ENCODE results near the gene GPC5.

GPC5 gene

GRCh38 chr13:91370501-91370900, 27.9 kb upstream of the GPC5 start:
- no peak for DNase-seq (ENCODE audit: low read depth)
- no peak overlapping the region for H3K4me3 ChIP-seq (ENCODE audit: low read depth, low read length)
- TF ChIP-seq, protein P1, sequence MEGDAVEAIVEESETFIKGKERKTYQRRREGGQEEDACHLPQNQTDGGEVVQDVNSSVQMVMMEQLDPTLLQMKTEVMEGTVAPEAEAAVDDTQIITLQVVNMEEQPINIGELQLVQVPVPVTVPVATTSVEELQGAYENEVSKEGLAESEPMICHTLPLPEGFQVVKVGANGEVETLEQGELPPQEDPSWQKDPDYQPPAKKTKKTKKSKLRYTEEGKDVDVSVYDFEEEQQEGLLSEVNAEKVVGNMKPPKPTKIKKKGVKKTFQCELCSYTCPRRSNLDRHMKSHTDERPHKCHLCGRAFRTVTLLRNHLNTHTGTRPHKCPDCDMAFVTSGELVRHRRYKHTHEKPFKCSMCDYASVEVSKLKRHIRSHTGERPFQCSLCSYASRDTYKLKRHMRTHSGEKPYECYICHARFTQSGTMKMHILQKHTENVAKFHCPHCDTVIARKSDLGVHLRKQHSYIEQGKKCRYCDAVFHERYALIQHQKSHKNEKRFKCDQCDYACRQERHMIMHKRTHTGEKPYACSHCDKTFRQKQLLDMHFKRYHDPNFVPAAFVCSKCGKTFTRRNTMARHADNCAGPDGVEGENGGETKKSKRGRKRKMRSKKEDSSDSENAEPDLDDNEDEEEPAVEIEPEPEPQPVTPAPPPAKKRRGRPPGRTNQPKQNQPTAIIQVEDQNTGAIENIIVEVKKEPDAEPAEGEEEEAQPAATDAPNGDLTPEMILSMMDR (conservative IDR thresholded peaks at IDR 0.05; ENCODE audit: low read depth, low read length), result no peak

GRCh38 chr13:91372911-91373310, 25.5 kb upstream of the GPC5 start:
- H3K4me3 ChIP-seq (ENCODE audit: low read depth, low read length), result no peak overlapping the region
- no peak for DNase-seq (ENCODE audit: low read depth)
- TF ChIP-seq, protein P1 (conservative IDR thresholded peaks at IDR 0.05; ENCODE audit: low read depth, low read length), result no peak

DNA sequence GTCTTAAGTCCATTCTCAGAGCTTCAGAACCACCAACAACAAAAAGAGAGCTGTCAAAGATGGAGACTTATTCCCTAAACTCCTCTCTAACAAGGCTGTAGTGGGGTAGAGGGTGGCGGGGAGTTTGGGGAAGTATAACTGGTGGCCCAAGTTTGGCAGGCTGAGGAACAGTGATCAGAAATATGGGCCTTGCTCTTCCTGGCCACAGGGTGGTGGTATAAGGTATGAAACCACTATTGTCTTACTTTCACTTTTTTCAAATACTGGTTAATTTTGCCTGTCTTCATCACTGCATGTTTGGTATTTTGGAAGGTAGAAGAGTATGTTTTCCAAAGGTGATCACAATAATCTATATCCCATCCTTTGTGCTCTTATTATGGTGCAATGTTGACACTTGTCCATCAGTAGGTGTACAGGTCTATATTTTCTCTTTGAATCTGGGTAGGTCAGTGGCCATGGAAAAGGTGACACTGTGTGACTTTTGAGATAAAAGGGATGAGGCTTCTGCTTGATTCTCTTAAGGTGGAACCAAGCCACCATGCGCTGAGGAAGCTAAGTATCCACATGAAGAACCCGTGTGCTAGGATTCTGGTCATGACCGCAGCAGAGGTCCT, 23.2 kb upstream of the GPC5 start:
- peak; percentile 49 for DNase-seq (ENCODE audit: low read depth)
- TF ChIP-seq, protein P1 (conservative IDR thresholded peaks at IDR 0.05; ENCODE audit: low read depth, low read length), result peak; percentile 79
- H3K4me3 ChIP-seq (ENCODE audit: low read depth, low read length), result no peak overlapping the region

- TF ChIP-seq, protein P1 (conservative IDR thresholded peaks at IDR 0.05; ENCODE audit: low read depth, low read length), result peak; percentile 56
- DNase-seq (ENCODE audit: low read depth), result peak; percentile 65
- H3K4me3 ChIP-seq (ENCODE audit: low read depth, low read length), result no peak overlapping the region
These were observed 17.1 kb upstream of the GPC5 start for GRCh38 chr13:91381371-91381770.

- no peak for DNase-seq (ENCODE audit: low read depth)
These were observed 14.6 kb upstream of the GPC5 start for GRCh38 chr13:91383836-91384235.

DNA sequence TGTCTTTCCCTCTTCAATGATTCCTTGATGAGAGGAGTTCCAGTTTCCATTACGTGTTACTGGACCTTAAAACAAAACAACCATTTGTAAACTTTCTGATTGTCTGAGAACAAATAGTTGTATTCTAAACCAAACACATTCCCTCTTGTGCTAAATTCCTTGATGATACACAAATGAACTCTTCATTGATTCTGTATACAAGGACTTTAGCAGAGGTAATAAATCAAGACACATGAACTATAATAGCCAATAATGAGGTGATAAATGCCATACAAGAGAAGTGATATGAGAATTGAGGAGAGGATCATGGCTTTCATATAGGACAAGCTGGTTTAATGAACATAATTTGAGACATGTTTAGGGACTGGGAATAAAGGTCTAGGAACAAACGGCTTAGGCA, 13.5 kb upstream of the GPC5 start:
- H3K4me3 ChIP-seq (ENCODE audit: low read depth, low read length), result no peak overlapping the region
- DNase-seq (ENCODE audit: low read depth), result no peak
- TF ChIP-seq, protein P1 (conservative IDR thresholded peaks at IDR 0.05; ENCODE audit: low read depth, low read length), result no peak

More at GRCh38 chr13:91383836-91384235, 14.6 kb upstream of the GPC5 start:
- TF ChIP-seq, protein P1 (conservative IDR thresholded peaks at IDR 0.05; ENCODE audit: low read depth, low read length), result no peak
- H3K4me3 ChIP-seq (ENCODE audit: low read depth, low read length), result no peak overlapping the region

- no peak overlapping the region for H3K4me3 ChIP-seq (ENCODE audit: low read depth, low read length)
- TF ChIP-seq, protein P1 (conservative IDR thresholded peaks at IDR 0.05; ENCODE audit: low read depth, low read length), result no peak
- no peak for DNase-seq (ENCODE audit: low read depth)
These were observed 9.2 kb upstream of the GPC5 start for GRCh38 chr13:91389186-91389585.

All from choroid plexus epithelial cell (primary cell).